HCT116 (cell line): Measurements from ENCODE around the gene APPBP2. TPM values are rescaled to one million over a fixed set of nuclear protein-coding genes. Genes with fewer than 3 reads are reported as not detected.

Source experiments
- ATAC-seq: fragments of 200-7000 bp; cut with Tn5 transposase; 2 replicates; pipeline ENCODE4 v1.9.1; 2020; ENCODE audit warnings: mild to moderate bottlenecking, moderate library complexity
- BruUV-seq: library from RNA; stranded (reverse); fragments of 400-500 nt; replicated peaks from 2 replicates; lab custom pipeline; 2021; lab: Mats Ljungman, UMichigan
- CTCF ChIA-PET: fragments of 300-600 bp; sonication (Branson Sonifier 250); formaldehyde crosslinking; loops from one replicate; lab custom pipeline; 2021; ENCODE audit warnings: antibody characterized with exemption; lab: Charles Lee
- POLR2A ChIA-PET: fragments of 300-600, 350-600 bp; sonication (Branson Sonifier 250); formaldehyde crosslinking; loops from one replicate; lab custom pipeline; 2021; ENCODE audit warnings: antibody characterized with exemption; lab: Charles Lee
- RAD21 ChIA-PET, 2 experiments: fragments of 300-600 bp; sonication (Branson Sonifier 250); formaldehyde crosslinking; loops; one replicate each; lab custom pipeline; 2023; ENCODE audit warnings: low total read pairs in 2 of 2; ENCODE audit not compliant: uncharacterized antibody in 2 of 2, unreplicated experiment in 2 of 2, low non-redundant PET in 1 of 2; lab: Charles Lee
- DNase-seq: peaks from one replicate; pipeline ENCODE4 v3.0.0-alpha.2; 2010; ENCODE audit warnings: low read depth, low spot score
- H2AFZ ChIP-seq: fragments of 200-600 bp; shearing (Covaris generic), sonication (generic); 2 replicates; pipeline ENCODE4 v1.6.1; 2017; ENCODE audit warnings: low read depth, mixed run types, mixed read lengths, antibody characterized with exemption, low read length; ENCODE audit not compliant: poor library complexity, severe bottlenecking
- H3K27ac ChIP-seq: 2 replicates; pipeline ENCODE4 v1.5.1; 2012; ENCODE audit warnings: low read depth, low read length
- H3K27me3 ChIP-seq: fragments of 200-600 bp; sonication (generic); 2 replicates; pipeline ENCODE4 v1.6.1; 2016; ENCODE audit warnings: mixed run types, low read length, mixed read lengths; ENCODE audit not compliant: insufficient read depth
- H3K36me3 ChIP-seq, 2 experiments: fragments of 200-500 bp in 1 of 2; fragments of 200-600 bp in 1 of 2; sonication (Bioruptor generic) in 1 of 2; sonication (generic) in 1 of 2; 2 replicates each; pipeline versions ENCODE4 v1.5.1 to v1.6.1; 2014 to 2016; ENCODE audit warnings: low read length in 2 of 2, inconsistent platforms in 1 of 2, mixed read lengths in 1 of 2, mixed run types in 1 of 2; ENCODE audit not compliant: insufficient read depth in 2 of 2, control insufficient read depth in 1 of 2
- H3K4me1 ChIP-seq, 2 experiments: fragments of 200-600 bp in 1 of 2; sonication (generic) in 1 of 2; 2 replicates each; pipeline versions ENCODE4 v1.5.1 to v1.6.1; 2012 to 2017; ENCODE audit warnings: low read length in 2 of 2, inconsistent platforms in 1 of 2, mild to moderate bottlenecking in 1 of 2, mixed read lengths in 1 of 2, mixed run types in 1 of 2, moderate library complexity in 1 of 2; ENCODE audit not compliant: insufficient read depth in 2 of 2, control insufficient read depth in 1 of 2
- H3K4me2 ChIP-seq: fragments of 200-600 bp; sonication (generic); 2 replicates; pipeline ENCODE4 v1.6.1; 2017; ENCODE audit warnings: mixed run types, low read length, mixed read lengths
- H3K4me3 ChIP-seq, 2 experiments: fragments of 200-600 bp in 1 of 2; sonication (generic) in 1 of 2; replicated peaks in 1 of 2; 2 replicates each; pipeline ENCODE4 v1.5.1; 2011 to 2016; ENCODE audit warnings: low read length in 2 of 2, control low read depth in 1 of 2, low read depth in 1 of 2, mild to moderate bottlenecking in 1 of 2, mixed read lengths in 1 of 2, mixed run types in 1 of 2
- H3K79me2 ChIP-seq: fragments of 200-600 bp; sonication (generic); 2 replicates; pipeline ENCODE4 v1.6.1; 2017; ENCODE audit warnings: mild to moderate bottlenecking, mixed run types, low read length, moderate library complexity, mixed read lengths; ENCODE audit not compliant: insufficient read depth
- H3K9ac ChIP-seq: fragments of 200-600 bp; sonication (generic); 2 replicates; pipeline ENCODE4 v1.6.1; 2016; ENCODE audit warnings: low read length, mixed read lengths
- H3K9me2 ChIP-seq: fragments of 200-600 bp; sonication (generic), shearing (Covaris generic); 2 replicates; pipeline ENCODE4 v1.6.1; 2017; ENCODE audit warnings: mixed run types, mild to moderate bottlenecking, moderate library complexity; ENCODE audit not compliant: insufficient read depth
- H3K9me3 ChIP-seq, 2 experiments: fragments of 200-500 bp in 1 of 2; fragments of 200-600 bp in 1 of 2; sonication (Bioruptor generic) in 1 of 2; sonication (generic) in 1 of 2; 2 replicates each; pipeline ENCODE4 v1.6.1; 2014 to 2017; ENCODE audit warnings: low read length in 2 of 2, mixed read lengths in 2 of 2, inconsistent platforms in 1 of 2, low read depth in 1 of 2, mild to moderate bottlenecking in 1 of 2, mixed run types in 1 of 2, moderate library complexity in 1 of 2; ENCODE audit not compliant: control insufficient read depth in 1 of 2, insufficient read depth in 1 of 2
- H4K20me1 ChIP-seq: fragments of 200-600 bp; sonication (generic), shearing (Covaris generic); 2 replicates; pipeline ENCODE4 v1.6.1; 2017; ENCODE audit warnings: mixed run types, mild to moderate bottlenecking, moderate library complexity; ENCODE audit not compliant: insufficient read depth
- CBX3 ChIP-seq: IDR thresholded peaks from 2 replicates; pipeline ENCODE4 v1.6.1; 2012; ENCODE audit warnings: low read depth
- EGR1 ChIP-seq: IDR thresholded peaks from 2 replicates; pipeline ENCODE4 v1.6.1; 2012; ENCODE audit warnings: low read depth
- ELF1 ChIP-seq: IDR thresholded peaks from 2 replicates; pipeline ENCODE4 v1.6.1; 2012; ENCODE audit warnings: low read depth, borderline replicate concordance
- FOSL1 ChIP-seq: IDR thresholded peaks from 2 replicates; pipeline ENCODE4 v1.6.1; 2012; ENCODE audit warnings: low read depth
- JUND ChIP-seq: IDR thresholded peaks from 2 replicates; pipeline ENCODE4 v1.6.1; 2012
- POLR2A ChIP-seq: IDR thresholded peaks from 2 replicates; pipeline ENCODE4 v1.7.0; 2011; ENCODE audit warnings: borderline replicate concordance; ENCODE audit not compliant: insufficient read depth, insufficient read length; ENCODE audit errors: extremely low read depth
- SRF ChIP-seq: IDR thresholded peaks from 2 replicates; pipeline ENCODE4 v1.6.1; 2012; ENCODE audit warnings: low read depth
- YY1 ChIP-seq: IDR thresholded peaks from 2 replicates; pipeline ENCODE4 v1.6.1; 2011; ENCODE audit warnings: low read length, low read depth, moderate library complexity, mild to moderate bottlenecking; ENCODE audit not compliant: insufficient replicate concordance; ENCODE audit errors: extremely low read depth
- ZFX ChIP-seq: fragments of 450-650 bp; IDR thresholded peaks from 2 replicates; pipeline ENCODE4 v1.6.1; 2017
- intact Hi-C: fragments of 100-400 bp; cut with micrococcal nuclease; formaldehyde crosslinking; loops from 2 replicates; pipeline ENCODE4 v1.10.0; 2022
- total RNA-seq: library from RNA; stranded (reverse); gene quantifications from one replicate; pipeline ENCODE4 v1.2.1, GENCODE V29; 2021; ENCODE audit not compliant: unreplicated experiment
- TF ChIP-seq, protein P1 (sequence below), 3 experiments: fragments of 200-600 bp in 1 of 3; sonication (generic) in 1 of 3; IDR thresholded peaks in 2 of 3; conservative IDR thresholded peaks in 1 of 3; 2 replicates each; pipeline ENCODE4 v1.5.1; 2012 to 2017; ENCODE audit warnings: low read depth in 2 of 3, low read length in 2 of 3, antibody characterized with exemption in 1 of 3, borderline replicate concordance in 1 of 3, control low read depth in 1 of 3, mild to moderate bottlenecking in 1 of 3, mixed read lengths in 1 of 3, mixed run types in 1 of 3, moderate library complexity in 1 of 3; ENCODE audit not compliant: insufficient read depth in 1 of 3
- TF ChIP-seq, protein P2 (sequence below): IDR thresholded peaks from 2 replicates; pipeline ENCODE4 v1.6.1; 2012
- TF ChIP-seq, protein P3 (sequence below): IDR thresholded peaks from 2 replicates; pipeline ENCODE4 v1.6.1; 2011; ENCODE audit warnings: mild to moderate bottlenecking, low read length, moderate library complexity; ENCODE audit not compliant: insufficient replicate concordance; ENCODE audit errors: extremely low read depth

APPBP2 gene
- total RNA-seq, 1 experiment from 2014 or later, result 35.8 TPM

- Histone ChIP-seq H3K4me1 (peaks cover 0 to 8% of the 10 kb centered on the region in 2 experiments; a peak in 1 of 4 replicates), H3K4me2 (no peak overlapping the region), H3K4me3 (no peak overlapping the region), H2AFZ (no peak overlapping the region), H3K9ac (no peak overlapping the region), H3K9me2 (no peaks in the 10 kb centered on the region), H3K9me3 (no peaks in the 10 kb centered on the region), H3K79me2 (no peaks in the 10 kb centered on the region), H3K27me3 (no peaks in the 10 kb centered on the region), H3K36me3 (peaks cover 5 to 10% of the 10 kb centered on the region in 2 experiments; a peak in 2 of 4 replicates), H4K20me1 (no peaks in the 10 kb centered on the region), H3K27ac (no peak overlapping the region)
- intact Hi-C loops, result loop anchor here (2.0 kb wide), 1 partner anchor 196 kb away; no protein-coding TSS in a partner anchor
- DNase-seq (no peak), ATAC-seq (no peak)
- no TSS peak for BruUV-seq
- RAD21 ChIA-PET, result no interaction called here
- POLR2A ChIA-PET, result no interaction called here
- CTCF ChIA-PET, result interaction anchor here (1.2 kb wide), 1 partner anchor 196 kb away, joined by 3 read pairs; no protein-coding TSS in a partner anchor
- TF ChIP-seq, protein P1, sequence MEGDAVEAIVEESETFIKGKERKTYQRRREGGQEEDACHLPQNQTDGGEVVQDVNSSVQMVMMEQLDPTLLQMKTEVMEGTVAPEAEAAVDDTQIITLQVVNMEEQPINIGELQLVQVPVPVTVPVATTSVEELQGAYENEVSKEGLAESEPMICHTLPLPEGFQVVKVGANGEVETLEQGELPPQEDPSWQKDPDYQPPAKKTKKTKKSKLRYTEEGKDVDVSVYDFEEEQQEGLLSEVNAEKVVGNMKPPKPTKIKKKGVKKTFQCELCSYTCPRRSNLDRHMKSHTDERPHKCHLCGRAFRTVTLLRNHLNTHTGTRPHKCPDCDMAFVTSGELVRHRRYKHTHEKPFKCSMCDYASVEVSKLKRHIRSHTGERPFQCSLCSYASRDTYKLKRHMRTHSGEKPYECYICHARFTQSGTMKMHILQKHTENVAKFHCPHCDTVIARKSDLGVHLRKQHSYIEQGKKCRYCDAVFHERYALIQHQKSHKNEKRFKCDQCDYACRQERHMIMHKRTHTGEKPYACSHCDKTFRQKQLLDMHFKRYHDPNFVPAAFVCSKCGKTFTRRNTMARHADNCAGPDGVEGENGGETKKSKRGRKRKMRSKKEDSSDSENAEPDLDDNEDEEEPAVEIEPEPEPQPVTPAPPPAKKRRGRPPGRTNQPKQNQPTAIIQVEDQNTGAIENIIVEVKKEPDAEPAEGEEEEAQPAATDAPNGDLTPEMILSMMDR (IDR thresholded peaks at IDR 0.05 in 2 of 3, conservative IDR thresholded peaks at IDR 0.05 in 1 of 3; ENCODE audit: borderline replicate concordance in 1 of 3, insufficient read depth in 1 of 3, low read depth in 2 of 3, low read length in 2 of 3), result no peak
- TF ChIP-seq JUND (peak; percentile 22; the same call in 1 of the 2 replicates), YY1 (no peak), EGR1 (0 out of 2 replicates have a peak, but pooled peaks have one; percentile 10)
Measured at GRCh38 chr17:60442271-60443173, 83.5 kb downstream of the APPBP2 start.

- ChIA-PET POLR2A (no interaction called here), CTCF (interaction anchor here (1.5 kb wide), 1 partner anchor 199 kb away, joined by 4 read pairs; no protein-coding TSS in a partner anchor), RAD21 (no interaction called here)
- Histone ChIP-seq H3K4me1 (peaks cover 0 to 13% of the 10 kb centered on the region in 2 experiments; a peak in 2 of 4 replicates), H3K79me2 (no peaks in the 10 kb centered on the region), H3K4me2 (no peak overlapping the region), H3K4me3 (no peak overlapping the region), H3K27me3 (no peaks in the 10 kb centered on the region), H3K9ac (no peak overlapping the region), H4K20me1 (no peaks in the 10 kb centered on the region), H2AFZ (no peak overlapping the region), H3K36me3 (no peaks in the 10 kb centered on the region), H3K9me3 (no peaks in the 10 kb centered on the region), H3K27ac (no peak overlapping the region), H3K9me2 (no peaks in the 10 kb centered on the region)
- DNase-seq (no peak), ATAC-seq (no peak)
- BruUV-seq, result no TSS peak
- intact Hi-C loops, result loop anchor here (10.0 kb wide), 1 partner anchor 335 kb away; no protein-coding TSS in a partner anchor
- TF ChIP-seq CBX3 (no peak), ZFX (no peak), FOSL1 (no peak), POLR2A (no peak), ELF1 (no peak), SRF (no peak)
- TF ChIP-seq, protein P2, sequence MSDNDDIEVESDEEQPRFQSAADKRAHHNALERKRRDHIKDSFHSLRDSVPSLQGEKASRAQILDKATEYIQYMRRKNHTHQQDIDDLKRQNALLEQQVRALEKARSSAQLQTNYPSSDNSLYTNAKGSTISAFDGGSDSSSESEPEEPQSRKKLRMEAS, result no peak
- TF ChIP-seq, protein P3, sequence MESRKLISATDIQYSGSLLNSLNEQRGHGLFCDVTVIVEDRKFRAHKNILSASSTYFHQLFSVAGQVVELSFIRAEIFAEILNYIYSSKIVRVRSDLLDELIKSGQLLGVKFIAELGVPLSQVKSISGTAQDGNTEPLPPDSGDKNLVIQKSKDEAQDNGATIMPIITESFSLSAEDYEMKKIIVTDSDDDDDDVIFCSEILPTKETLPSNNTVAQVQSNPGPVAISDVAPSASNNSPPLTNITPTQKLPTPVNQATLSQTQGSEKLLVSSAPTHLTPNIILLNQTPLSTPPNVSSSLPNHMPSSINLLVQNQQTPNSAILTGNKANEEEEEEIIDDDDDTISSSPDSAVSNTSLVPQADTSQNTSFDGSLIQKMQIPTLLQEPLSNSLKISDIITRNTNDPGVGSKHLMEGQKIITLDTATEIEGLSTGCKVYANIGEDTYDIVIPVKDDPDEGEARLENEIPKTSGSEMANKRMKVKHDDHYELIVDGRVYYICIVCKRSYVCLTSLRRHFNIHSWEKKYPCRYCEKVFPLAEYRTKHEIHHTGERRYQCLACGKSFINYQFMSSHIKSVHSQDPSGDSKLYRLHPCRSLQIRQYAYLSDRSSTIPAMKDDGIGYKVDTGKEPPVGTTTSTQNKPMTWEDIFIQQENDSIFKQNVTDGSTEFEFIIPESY, result no peak
Measured at GRCh38 chr17:60439501-60439900, 86.5 kb downstream of the APPBP2 start.
